WTC11 (cell line): Measurements from ENCODE around the gene GPRC5C. TPM values are rescaled to one million over a fixed set of nuclear protein-coding genes. Genes with fewer than 3 reads are reported as not detected.

Experiments used
- ATAC-seq: fragments of 200-7000 bp; cut with Tn5 transposase; 2 replicates; pipeline ENCODE4 v1.10.0; 2021; ENCODE audit warnings: mild to moderate bottlenecking, moderate library complexity
- CTCF ChIA-PET: fragments of 300-600 bp; sonication (Branson Sonifier 250); formaldehyde crosslinking; loops from one replicate; lab custom pipeline; 2021; ENCODE audit warnings: antibody characterized with exemption; lab: Charles Lee
- POLR2A ChIA-PET: fragments of 350-600 bp; sonication (Branson Sonifier 250); formaldehyde crosslinking; loops from one replicate; lab custom pipeline; 2021; ENCODE audit warnings: antibody characterized with exemption; lab: Charles Lee
- DNase-seq: peaks from one replicate; pipeline ENCODE4 v3.0.0; 2021; ENCODE audit warnings: low spot score
- H3K27ac Mint-ChIP-seq: 2 replicates; pipeline ENCODE4 v1.8.0; 2021; ENCODE audit warnings: mixed read lengths
- H3K27me3 Mint-ChIP-seq: 2 replicates; pipeline ENCODE4 v1.8.0; 2021; ENCODE audit warnings: low read depth, mild to moderate bottlenecking, moderate library complexity, mixed read lengths
- H3K36me3 Mint-ChIP-seq: 2 replicates; pipeline ENCODE4 v1.8.0; 2021; ENCODE audit warnings: mixed read lengths
- H3K4me1 Mint-ChIP-seq: 2 replicates; pipeline ENCODE4 v1.8.0; 2022; ENCODE audit warnings: mixed read lengths
- H3K4me3 Mint-ChIP-seq: 2 replicates; pipeline ENCODE4 v1.8.0; 2021; ENCODE audit warnings: mild to moderate bottlenecking, moderate library complexity, mixed read lengths
- H3K9me3 Mint-ChIP-seq: 2 replicates; pipeline ENCODE4 v1.8.0; 2021; ENCODE audit warnings: mixed read lengths
- CREB1 ChIP-seq: sonication (generic); formaldehyde crosslinking; IDR thresholded peaks from 2 replicates; pipeline ENCODE4 v1.8.0; 2023; ENCODE audit warnings: mild to moderate bottlenecking, missing genetic modification reagents
- CTCF ChIP-seq: fragments of 200-600 bp; IDR thresholded peaks from 2 replicates; pipeline ENCODE4 v1.8.0; 2022; ENCODE audit warnings: antibody characterized with exemption
- E2F1 ChIP-seq: sonication (generic); formaldehyde crosslinking; IDR thresholded peaks from 2 replicates; pipeline ENCODE4 v1.8.0; 2022; ENCODE audit warnings: mild to moderate bottlenecking, missing genetic modification reagents
- ELF4 ChIP-seq: sonication (generic); formaldehyde crosslinking; IDR thresholded peaks from 2 replicates; pipeline ENCODE4 v1.8.1; 2022; ENCODE audit warnings: low read depth, mild to moderate bottlenecking, moderate library complexity, missing genetic modification reagents
- ESRRA ChIP-seq: sonication (generic); formaldehyde crosslinking; IDR thresholded peaks from 2 replicates; pipeline ENCODE4 v1.8.1; 2022; ENCODE audit warnings: mild to moderate bottlenecking, missing genetic modification reagents, borderline replicate concordance
- FOXP1 ChIP-seq: sonication (generic); formaldehyde crosslinking; IDR thresholded peaks from 2 replicates; pipeline ENCODE4 v1.8.0; 2022; ENCODE audit warnings: missing genetic modification reagents, mild to moderate bottlenecking, moderate library complexity, borderline replicate concordance
- GABPB1 ChIP-seq: sonication (generic); formaldehyde crosslinking; IDR thresholded peaks from 2 replicates; pipeline ENCODE4 v1.8.1; 2023; ENCODE audit warnings: mild to moderate bottlenecking, missing genetic modification reagents
- GRHL2 ChIP-seq: fragments of 250-450 bp; sonication (Bioruptor Pico); IDR thresholded peaks from 2 replicates; pipeline ENCODE4 v1.8.0; 2022; ENCODE audit warnings: mild to moderate bottlenecking, moderate library complexity; ENCODE audit not compliant: insufficient replicate concordance, severe bottlenecking
- NR3C1 ChIP-seq: sonication (generic); formaldehyde crosslinking; conservative IDR thresholded peaks from 2 replicates; pipeline ENCODE4 v1.8.1; 2023; ENCODE audit warnings: low read depth, mild to moderate bottlenecking, missing genetic modification reagents
- OVOL2 ChIP-seq: fragments of 250-450 bp; sonication (Bioruptor Pico); IDR thresholded peaks from 2 replicates; pipeline ENCODE4 v1.9.0; 2021; ENCODE audit warnings: mild to moderate bottlenecking, borderline replicate concordance
- RELA ChIP-seq: sonication (generic); formaldehyde crosslinking; IDR thresholded peaks from 2 replicates; pipeline ENCODE4 v1.8.1; 2022; ENCODE audit warnings: missing genetic modification reagents, mild to moderate bottlenecking, borderline replicate concordance
- SMAD4 ChIP-seq: sonication (generic); formaldehyde crosslinking; IDR thresholded peaks from 2 replicates; pipeline ENCODE4 v1.8.0; 2022; ENCODE audit warnings: mild to moderate bottlenecking, missing genetic modification reagents
- ZNF317 ChIP-seq: sonication (generic); formaldehyde crosslinking; IDR thresholded peaks from 2 replicates; pipeline ENCODE4 v1.8.1; 2023; ENCODE audit warnings: low read depth, mild to moderate bottlenecking, moderate library complexity, missing genetic modification reagents, borderline replicate concordance
- ZNF671 ChIP-seq: fragments of 250-450 bp; sonication (Bioruptor Pico); IDR thresholded peaks from 2 replicates; pipeline ENCODE4 v1.8.0; 2021; ENCODE audit warnings: mild to moderate bottlenecking
- total RNA-seq: library from RNA; stranded (reverse); gene quantifications from 3 replicates; pipeline ENCODE4 v1.2.3, GENCODE V29; 2021
- TF ChIP-seq, protein P1 (sequence below): fragments of 250-450 bp; sonication (Bioruptor Pico); IDR thresholded peaks from 2 replicates; pipeline ENCODE4 v2.1.2; 2022; ENCODE audit warnings: mild to moderate bottlenecking, moderate library complexity
- TF ChIP-seq, protein P2 (sequence below): sonication (generic); formaldehyde crosslinking; IDR thresholded peaks from 2 replicates; pipeline ENCODE4 v1.8.1; 2022; ENCODE audit warnings: missing genetic modification reagents, borderline replicate concordance
- TF ChIP-seq, protein P3 (sequence below): sonication (generic); formaldehyde crosslinking; IDR thresholded peaks from 2 replicates; pipeline ENCODE4 v1.8.1; 2023; ENCODE audit warnings: mild to moderate bottlenecking, moderate library complexity, missing genetic modification reagents
- TF ChIP-seq, protein P4 (sequence below): fragments of 250-450 bp; sonication (Bioruptor Pico); IDR thresholded peaks from 2 replicates; pipeline ENCODE4 v1.9.0; 2021; ENCODE audit warnings: mild to moderate bottlenecking
- TF ChIP-seq, protein P5 (sequence below): fragments of 250-450 bp; sonication (Bioruptor Pico); conservative IDR thresholded peaks from 2 replicates; pipeline ENCODE4 v1.9.0; 2021; ENCODE audit warnings: mild to moderate bottlenecking

GPRC5C gene
- total RNA-seq, 1 experiment from 2014 or later: 19.6 TPM

- Mint-ChIP-seq H3K27me3 (no peaks in the 10 kb centered on the region; the same call in 1 of the 2 replicates), H3K9me3 (peaks cover 1% of the 10 kb centered on the region), H3K4me1 (peaks cover 6% of the 10 kb centered on the region; the same call in 1 of the 2 replicates), H3K27ac (no peak overlapping the region), H3K4me3 (no peak overlapping the region), H3K36me3 (no peaks in the 10 kb centered on the region)
- DNase-seq (no peak), ATAC-seq (peak; percentile 18)
- POLR2A ChIA-PET: no interaction called here
- CTCF ChIA-PET: interaction anchor here (0.9 to 1.8 kb wide), 4 partner anchors 20 to 50 kb away, joined by 3 to 6 read pairs (median 4); no protein-coding TSS in a partner anchor
- TF ChIP-seq SMAD4 (CRISPR knock-in tag) (no peak), GABPB1 (CRISPR knock-in tag) (peak; percentile 41; the same call in 1 of the 2 replicates), CTCF (no peak), ELF4 (CRISPR knock-in tag) (no peak)
- TF ChIP-seq, protein P1, sequence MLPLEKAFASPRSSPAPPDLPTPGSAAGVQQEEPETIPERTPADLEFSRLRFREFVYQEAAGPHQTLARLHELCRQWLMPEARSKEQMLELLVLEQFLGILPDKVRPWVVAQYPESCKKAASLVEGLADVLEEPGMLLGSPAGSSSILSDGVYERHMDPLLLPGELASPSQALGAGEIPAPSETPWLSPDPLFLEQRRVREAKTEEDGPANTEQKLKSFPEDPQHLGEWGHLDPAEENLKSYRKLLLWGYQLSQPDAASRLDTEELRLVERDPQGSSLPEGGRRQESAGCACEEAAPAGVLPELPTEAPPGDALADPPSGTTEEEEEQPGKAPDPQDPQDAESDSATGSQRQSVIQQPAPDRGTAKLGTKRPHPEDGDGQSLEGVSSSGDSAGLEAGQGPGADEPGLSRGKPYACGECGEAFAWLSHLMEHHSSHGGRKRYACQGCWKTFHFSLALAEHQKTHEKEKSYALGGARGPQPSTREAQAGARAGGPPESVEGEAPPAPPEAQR (CRISPR knock-in tag): no peak
- TF ChIP-seq, protein P2, sequence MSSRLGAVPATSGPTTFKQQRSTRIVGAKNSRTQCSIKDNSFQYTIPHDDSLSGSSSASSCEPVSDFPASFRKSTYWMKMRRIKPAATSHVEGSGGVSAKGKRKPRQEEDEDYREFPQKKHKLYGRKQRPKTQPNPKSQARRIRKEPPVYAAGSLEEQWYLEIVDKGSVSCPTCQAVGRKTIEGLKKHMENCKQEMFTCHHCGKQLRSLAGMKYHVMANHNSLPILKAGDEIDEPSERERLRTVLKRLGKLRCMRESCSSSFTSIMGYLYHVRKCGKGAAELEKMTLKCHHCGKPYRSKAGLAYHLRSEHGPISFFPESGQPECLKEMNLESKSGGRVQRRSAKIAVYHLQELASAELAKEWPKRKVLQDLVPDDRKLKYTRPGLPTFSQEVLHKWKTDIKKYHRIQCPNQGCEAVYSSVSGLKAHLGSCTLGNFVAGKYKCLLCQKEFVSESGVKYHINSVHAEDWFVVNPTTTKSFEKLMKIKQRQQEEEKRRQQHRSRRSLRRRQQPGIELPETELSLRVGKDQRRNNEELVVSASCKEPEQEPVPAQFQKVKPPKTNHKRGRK (CRISPR knock-in tag): no peak
These were observed 14.5 kb upstream of the GPRC5C start for GRCh38 chr17:74417178-74418045.

- ChIA-PET POLR2A (no interaction called here), CTCF (no interaction called here)
- Mint-ChIP-seq H3K27ac (no peak overlapping the region), H3K27me3 (no peaks in the 10 kb centered on the region; the same call in 1 of the 2 replicates), H3K4me3 (no peak overlapping the region), H3K9me3 (peaks cover 4% of the 10 kb centered on the region), H3K36me3 (no peaks in the 10 kb centered on the region), H3K4me1 (peaks cover 6% of the 10 kb centered on the region; the same call in 1 of the 2 replicates)
- ATAC-seq: no peak
- no peak for DNase-seq
- no peak for TF ChIP-seq E2F1
- no peak for TF ChIP-seq FOXP1 (CRISPR knock-in tag)
- TF ChIP-seq RELA (CRISPR knock-in tag): no peak
- TF ChIP-seq, protein P3, sequence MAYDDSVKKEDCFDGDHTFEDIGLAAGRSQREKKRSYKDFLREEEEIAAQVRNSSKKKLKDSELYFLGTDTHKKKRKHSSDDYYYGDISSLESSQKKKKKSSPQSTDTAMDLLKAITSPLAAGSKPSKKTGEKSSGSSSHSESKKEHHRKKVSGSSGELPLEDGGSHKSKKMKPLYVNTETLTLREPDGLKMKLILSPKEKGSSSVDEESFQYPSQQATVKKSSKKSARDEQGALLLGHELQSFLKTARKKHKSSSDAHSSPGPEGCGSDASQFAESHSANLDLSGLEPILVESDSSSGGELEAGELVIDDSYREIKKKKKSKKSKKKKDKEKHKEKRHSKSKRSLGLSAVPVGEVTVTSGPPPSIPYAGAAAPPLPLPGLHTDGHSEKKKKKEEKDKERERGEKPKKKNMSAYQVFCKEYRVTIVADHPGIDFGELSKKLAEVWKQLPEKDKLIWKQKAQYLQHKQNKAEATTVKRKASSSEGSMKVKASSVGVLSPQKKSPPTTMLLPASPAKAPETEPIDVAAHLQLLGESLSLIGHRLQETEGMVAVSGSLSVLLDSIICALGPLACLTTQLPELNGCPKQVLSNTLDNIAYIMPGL (CRISPR knock-in tag): no peak
- TF ChIP-seq, protein P4, sequence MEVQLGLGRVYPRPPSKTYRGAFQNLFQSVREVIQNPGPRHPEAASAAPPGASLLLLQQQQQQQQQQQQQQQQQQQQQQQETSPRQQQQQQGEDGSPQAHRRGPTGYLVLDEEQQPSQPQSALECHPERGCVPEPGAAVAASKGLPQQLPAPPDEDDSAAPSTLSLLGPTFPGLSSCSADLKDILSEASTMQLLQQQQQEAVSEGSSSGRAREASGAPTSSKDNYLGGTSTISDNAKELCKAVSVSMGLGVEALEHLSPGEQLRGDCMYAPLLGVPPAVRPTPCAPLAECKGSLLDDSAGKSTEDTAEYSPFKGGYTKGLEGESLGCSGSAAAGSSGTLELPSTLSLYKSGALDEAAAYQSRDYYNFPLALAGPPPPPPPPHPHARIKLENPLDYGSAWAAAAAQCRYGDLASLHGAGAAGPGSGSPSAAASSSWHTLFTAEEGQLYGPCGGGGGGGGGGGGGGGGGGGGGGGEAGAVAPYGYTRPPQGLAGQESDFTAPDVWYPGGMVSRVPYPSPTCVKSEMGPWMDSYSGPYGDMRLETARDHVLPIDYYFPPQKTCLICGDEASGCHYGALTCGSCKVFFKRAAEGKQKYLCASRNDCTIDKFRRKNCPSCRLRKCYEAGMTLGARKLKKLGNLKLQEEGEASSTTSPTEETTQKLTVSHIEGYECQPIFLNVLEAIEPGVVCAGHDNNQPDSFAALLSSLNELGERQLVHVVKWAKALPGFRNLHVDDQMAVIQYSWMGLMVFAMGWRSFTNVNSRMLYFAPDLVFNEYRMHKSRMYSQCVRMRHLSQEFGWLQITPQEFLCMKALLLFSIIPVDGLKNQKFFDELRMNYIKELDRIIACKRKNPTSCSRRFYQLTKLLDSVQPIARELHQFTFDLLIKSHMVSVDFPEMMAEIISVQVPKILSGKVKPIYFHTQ: no peak
- TF ChIP-seq ZNF671 (CRISPR knock-in tag): no peak
- no peak for TF ChIP-seq GRHL2 (CRISPR knock-in tag)
- no peak for TF ChIP-seq ESRRA (CRISPR knock-in tag)
- no peak for TF ChIP-seq OVOL2 (CRISPR knock-in tag)
- TF ChIP-seq CREB1 (CRISPR knock-in tag): no peak
- TF ChIP-seq NR3C1: no peak
- TF ChIP-seq ZNF317 (CRISPR knock-in tag): no peak
- TF ChIP-seq, protein P5, sequence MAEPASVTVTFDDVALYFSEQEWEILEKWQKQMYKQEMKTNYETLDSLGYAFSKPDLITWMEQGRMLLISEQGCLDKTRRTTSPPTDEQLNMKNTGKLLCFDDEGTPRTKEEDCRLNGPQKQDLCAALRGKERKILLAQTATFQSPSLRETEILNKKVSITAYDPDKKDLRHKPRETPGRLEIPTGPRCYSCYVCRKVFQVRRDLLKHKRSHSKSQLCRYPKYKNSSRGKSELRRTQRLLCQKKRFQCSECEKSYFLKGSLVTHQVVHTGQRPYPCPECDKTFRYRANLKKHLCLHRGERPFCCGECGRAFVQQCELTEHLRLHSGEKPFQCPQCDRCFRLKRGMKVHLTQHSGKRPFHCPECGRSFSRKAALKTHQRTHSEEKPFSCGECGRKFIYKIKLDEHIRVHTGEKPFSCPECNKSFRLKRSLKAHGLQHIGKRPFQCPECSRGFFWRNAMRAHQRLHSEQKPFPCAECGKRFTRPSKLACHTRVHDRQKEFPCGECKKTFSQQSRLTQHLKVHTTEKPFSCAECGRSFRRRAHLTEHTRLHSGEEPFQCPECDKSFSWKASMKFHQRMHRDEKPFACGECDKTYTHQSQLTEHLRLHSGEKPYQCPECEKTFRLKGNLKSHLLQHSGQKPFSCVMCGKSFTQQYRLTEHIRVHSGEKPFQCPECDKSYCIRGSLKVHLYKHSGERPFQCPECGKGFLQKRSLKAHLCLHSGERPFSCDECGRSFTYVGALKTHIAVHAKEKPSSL (CRISPR knock-in tag): no peak
- TF ChIP-seq SMAD4 (CRISPR knock-in tag): no peak
These were observed 11.9 kb upstream of the GPRC5C start for GRCh38 chr17:74419928-74420411.
